Measurements from ENCODE around the gene RPS3A.

- TF ChIP-seq CTCF (IDR thresholded peaks at IDR 0.05; ENCODE audit: low read depth, low read length) (no peak), EZH2phosphoT487 (IDR thresholded peaks at IDR 0.05; ENCODE audit: low read depth) (no peak)
Measured at GRCh38 chr4:151095142-151095541, 4.3 kb upstream of the RPS3A start.
